Stimulated activated CD4-positive, alpha-beta T cell treated with anti-CD3 and anti-CD28 coated beads, Interleukin-4, amount 100 ng/mL, for 24 hours (primary cell): Measurements from ENCODE around the gene GON4L.
"Not testable (repeated sequence)": the region's sequence is repeated elsewhere in the genome, so short reads cannot be mapped to it uniquely, and the experiment has no call there.

ENCODE experiments used
- DNase-seq: peaks from one replicate; pipeline ENCODE4 v3.0.0-alpha.2; 2020

Gene GON4L

GRCh38 chr1:155856975-155857930, at the start of gene GON4L:
GON4L (minus strand) TSS chr1:155857214; CDS start chr1:155853780, 3,434 bp downstream.
- peak; percentile 91 for DNase-seq

- DNase-seq: no peak
These were observed 47.2 kb upstream of the GON4L start for GRCh38 chr1:155904261-155904660.

GRCh38 chr1:155900161-155900560, 43.1 kb upstream of the GON4L start:
- no peak for DNase-seq

GRCh38 chr1:155899683-155900082, 42.7 kb upstream of the GON4L start:
- DNase-seq: no peak

GRCh38 chr1:155898888-155899287, 41.9 kb upstream of the GON4L start:
- no peak for DNase-seq

GRCh38 chr1:155897746-155898145, 40.7 kb upstream of the GON4L start:
- no peak for DNase-seq

GRCh38 chr1:155896476-155896875, 39.5 kb upstream of the GON4L start:
- DNase-seq: not testable (repeated sequence)

- DNase-seq: not testable (repeated sequence)
These were observed 38.6 kb upstream of the GON4L start for GRCh38 chr1:155895617-155896016.

- peak; percentile 15 for DNase-seq
These were observed 36.6 kb upstream of the GON4L start for GRCh38 chr1:155893389-155894142.

GRCh38 chr1:155892796-155893195, 35.8 kb upstream of the GON4L start:
- no peak for DNase-seq

GRCh38 chr1:155890251-155890650, 33.2 kb upstream of the GON4L start:
- no peak for DNase-seq

- DNase-seq: no peak
These were observed 32.6 kb upstream of the GON4L start for GRCh38 chr1:155889566-155889965.

GRCh38 chr1:155888481-155888880, 31.5 kb upstream of the GON4L start:
- no peak for DNase-seq

GRCh38 chr1:155884982-155885381, 28.0 kb upstream of the GON4L start:
- no peak for DNase-seq

GRCh38 chr1:155884031-155884960, 27.3 kb upstream of the GON4L start:
- no peak for DNase-seq

- no peak for DNase-seq
These were observed 25.8 kb upstream of the GON4L start for GRCh38 chr1:155882766-155883165.

- no peak for DNase-seq
These were observed 25.2 kb upstream of the GON4L start for GRCh38 chr1:155882235-155882634.

- no peak for DNase-seq
These were observed 23.9 kb upstream of the GON4L start for GRCh38 chr1:155880950-155881349.

GRCh38 chr1:155880251-155880650, 23.2 kb upstream of the GON4L start:
- DNase-seq: no peak

- DNase-seq: no peak
These were observed 20.9 kb upstream of the GON4L start for GRCh38 chr1:155877945-155878344.

- no peak for DNase-seq
These were observed 16.8 kb upstream of the GON4L start for GRCh38 chr1:155873860-155874259.

- DNase-seq: no peak
These were observed 15.5 kb upstream of the GON4L start for GRCh38 chr1:155872527-155872926.

- DNase-seq: no peak
These were observed 14.4 kb upstream of the GON4L start for GRCh38 chr1:155871390-155871789.
